Ovary (tissue), 9 donors: ENCODE data around the gene ELANE. TPM values are rescaled to one million over a fixed set of nuclear protein-coding genes. Genes with fewer than 3 reads are reported as not detected.
A peak's percentile ranks its signal among the peaks of the same experiment; 100 is the strongest.
"Not testable (repeated sequence)": the region's sequence is repeated elsewhere in the genome, so short reads cannot be mapped to it uniquely, and the experiment has no call there.

ENCODE experiments used
- DNase-seq, 5 donors: peaks; one replicate each; pipeline ENCODE4 v3.0.0-alpha.2; 2019 to 2020
- H3K27ac ChIP-seq, 2 donors: fragments of 200-600 bp; one replicate each; pipeline versions ENCODE4 v1.5.1 to v1.8.0; 2019 to 2022
- H3K27me3 ChIP-seq: fragments of 200-600 bp; one replicate; pipeline ENCODE4 v1.8.0; 2022
- H3K36me3 ChIP-seq: fragments of 200-600 bp; sonication (generic); one replicate; pipeline ENCODE4 v1.5.1; 2019
- H3K4me1 ChIP-seq: one replicate; pipeline ENCODE4 v1.8.1; 2013; ENCODE audit warnings: mild to moderate bottlenecking, moderate library complexity; ENCODE audit not compliant: insufficient read depth
- H3K4me3 ChIP-seq: fragments of 200-600 bp; sonication (generic); one replicate; pipeline ENCODE4 v1.5.1; 2017
- H3K9me3 ChIP-seq, 2 donors: fragments of 200-600 bp in 1 of 2; sonication (generic) in 1 of 2; one replicate each; pipeline versions ENCODE4 v1.5.1 to v1.8.1; 2013 to 2019; ENCODE audit warnings: mild to moderate bottlenecking in 1 of 2, moderate library complexity in 1 of 2
- EP300 ChIP-seq: sonication (generic); formaldehyde crosslinking; IDR thresholded peaks from one replicate; pipeline ENCODE4 v1.6.1; 2017; ENCODE audit warnings: antibody characterized with exemption
- POLR2A ChIP-seq: fragments of 450-650 bp; IDR thresholded peaks from one replicate; pipeline ENCODE4 v1.6.1; 2017; ENCODE audit warnings: antibody characterized with exemption, mild to moderate bottlenecking, moderate library complexity
- WGBS, 3 donors: extraction: QIAGEN DNeasy Blood & Tissue Kit in 1 of 3; methylation state at CpG; one replicate each; pipeline versions ENCODE4 v1.1.5 to v1.1.7; 2013 to 2017; 5-methylcytosine and 5-hydroxymethylcytosine counted together
- intact Hi-C, 4 donors: fragments of 100-400 bp; cut with DNase I; formaldehyde crosslinking; loops; one replicate each; pipeline versions ENCODE4 v1.11.0 to v1.15.1; 2022 to 2023
- polyA plus RNA-seq, 2 donors: library from polyadenylated mRNA; stranded (reverse); fragments of 200-250 nt in 1 of 2; fragments of 350-450 nt in 1 of 2; fragmentation: Illumina TruSeq in 1 of 2; extraction: RNeasy Lipid Tissue Mini Kit (QIAGEN cat#74804) in 1 of 2; gene quantifications; one replicate each; pipeline ENCODE4 v1.2.3, GENCODE V29; 2013 to 2014
- total RNA-seq, 7 donors: library from RNA; depleted of rRNA in 2 of 7; stranded (reverse); fragments of >200 nt in 2 of 7; fragmentation: NEBNext Ultra II Directional in 3 of 7; extraction: Animal tissue kit (Norgen Biotek cat#: 25700) in 3 of 7; gene quantifications; one replicate each; pipeline versions ENCODE4 v1.1.0 to v1.2.4, GENCODE V29; 2016 to 2023
- TF ChIP-seq, protein P1 (sequence below), 3 donors: fragments of 450-650 bp in 2 of 3; fragments of 200-600 bp in 1 of 3; IDR thresholded peaks; one replicate each; pipeline versions ENCODE4 v1.5.1 to v1.8.0; 2016 to 2022; ENCODE audit warnings: antibody characterized with exemption in 3 of 3, mild to moderate bottlenecking in 1 of 3
- donor health status: DM: no; HTN: no; CAD: no; lungs with moderate emphysema.
- donor health status: DM: no; HTN: no; CAD: no.
- donor health status: Bipolar disorder and iron deficiency.
- donor health status: DM: yes; HTN: yes; CAD: no.
- donor health status: DM: no; HTN: no; CAD: no.
- donor health status: DM: yes; HTN: yes; CAD: no.

ELANE gene
- total and polyA plus RNA-seq, 9 donors: 0.27 to 0.72 (median 0.47) TPM; not detected in 5

DNA sequence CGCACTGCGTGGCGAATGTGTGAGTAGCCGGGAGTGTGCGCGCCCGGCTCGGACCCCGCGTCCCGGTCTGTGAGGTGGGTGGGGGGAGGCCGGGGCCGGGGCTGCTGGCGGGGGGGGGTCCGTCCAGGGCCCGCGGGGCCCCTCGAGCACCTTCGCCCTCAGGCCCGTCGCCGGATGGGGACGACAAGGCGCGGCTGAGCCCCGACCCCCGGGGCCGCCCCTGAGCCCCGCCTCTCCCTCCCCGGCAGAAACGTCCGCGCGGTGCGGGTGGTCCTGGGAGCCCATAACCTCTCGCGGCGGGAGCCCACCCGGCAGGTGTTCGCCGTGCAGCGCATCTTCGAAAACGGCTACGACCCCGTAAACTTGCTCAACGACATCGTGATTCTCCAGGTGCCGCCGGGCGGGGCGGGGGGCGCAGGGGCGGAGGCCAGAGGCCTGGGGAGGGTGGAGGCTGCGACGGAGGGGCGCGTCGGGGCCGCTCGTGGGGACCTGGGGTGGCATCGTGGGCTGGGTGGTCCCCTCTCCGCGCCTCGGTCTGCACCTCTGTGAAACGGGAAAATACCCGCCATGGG, 997 bp downstream of the ELANE start:
- Histone ChIP-seq H3K4me3 (no peak overlapping the region), H3K27me3 (no peaks in the 10 kb centered on the region), H3K27ac (no peak overlapping the region), H3K4me1 (peaks cover 2% of the 10 kb centered on the region), H3K36me3 (no peaks in the 10 kb centered on the region), H3K9me3 (no peaks in the 10 kb centered on the region)
- DNase-seq: no peak
- intact Hi-C loops: loop anchor here in 2 of 4 donors (10.0 kb wide), 1 partner anchor 132 kb away; the partner anchor contains the start of gene WDR18 (in 2 of the 2)
- TF ChIP-seq, protein P1, sequence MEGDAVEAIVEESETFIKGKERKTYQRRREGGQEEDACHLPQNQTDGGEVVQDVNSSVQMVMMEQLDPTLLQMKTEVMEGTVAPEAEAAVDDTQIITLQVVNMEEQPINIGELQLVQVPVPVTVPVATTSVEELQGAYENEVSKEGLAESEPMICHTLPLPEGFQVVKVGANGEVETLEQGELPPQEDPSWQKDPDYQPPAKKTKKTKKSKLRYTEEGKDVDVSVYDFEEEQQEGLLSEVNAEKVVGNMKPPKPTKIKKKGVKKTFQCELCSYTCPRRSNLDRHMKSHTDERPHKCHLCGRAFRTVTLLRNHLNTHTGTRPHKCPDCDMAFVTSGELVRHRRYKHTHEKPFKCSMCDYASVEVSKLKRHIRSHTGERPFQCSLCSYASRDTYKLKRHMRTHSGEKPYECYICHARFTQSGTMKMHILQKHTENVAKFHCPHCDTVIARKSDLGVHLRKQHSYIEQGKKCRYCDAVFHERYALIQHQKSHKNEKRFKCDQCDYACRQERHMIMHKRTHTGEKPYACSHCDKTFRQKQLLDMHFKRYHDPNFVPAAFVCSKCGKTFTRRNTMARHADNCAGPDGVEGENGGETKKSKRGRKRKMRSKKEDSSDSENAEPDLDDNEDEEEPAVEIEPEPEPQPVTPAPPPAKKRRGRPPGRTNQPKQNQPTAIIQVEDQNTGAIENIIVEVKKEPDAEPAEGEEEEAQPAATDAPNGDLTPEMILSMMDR (IDR thresholded peaks at IDR 0.05): no peak
- TF ChIP-seq POLR2A (no peak), EP300 (no peak)
- 13 to 26% (median 23%) methylated on average over 19 to 67 of the region's 67 CpGs for WGBS, 3 donors

DNA sequence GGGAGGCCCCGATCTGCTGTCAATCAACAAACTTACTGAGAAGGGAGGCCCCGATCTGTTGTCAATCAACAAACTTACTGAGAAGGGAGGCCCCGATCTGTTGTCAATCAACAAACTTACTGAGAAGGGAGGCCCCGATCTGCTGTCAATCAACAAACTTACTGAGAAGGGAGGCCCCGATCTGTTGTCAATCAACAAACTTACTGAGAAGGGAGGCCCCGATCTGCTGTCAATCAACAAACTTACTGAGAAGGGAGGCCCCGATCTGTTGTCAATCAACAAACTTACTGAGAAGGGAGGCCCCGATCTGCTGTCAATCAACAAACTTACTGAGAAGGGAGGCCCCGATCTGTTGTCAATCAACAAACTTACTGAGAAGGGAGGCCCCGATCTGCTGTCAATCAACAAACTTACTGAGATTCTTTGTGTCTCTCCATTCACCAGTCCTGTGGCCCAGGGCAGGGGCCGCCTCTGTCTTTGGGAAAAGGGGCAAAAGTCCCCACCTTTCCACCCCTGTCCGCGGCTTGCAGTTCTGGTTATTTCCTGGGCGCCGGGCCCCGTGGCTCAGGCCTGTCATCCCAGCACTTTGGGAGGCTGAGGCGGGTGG, 1.6 kb downstream of the ELANE start:
- H3K9me3 ChIP-seq, DNase-seq, H3K27ac ChIP-seq, H3K36me3 ChIP-seq, H3K4me1 ChIP-seq, H3K4me3 ChIP-seq, H3K27me3 ChIP-seq: not testable (repeated sequence)
- intact Hi-C loops: loop anchor here in 2 of 4 donors (10.0 kb wide), 1 partner anchor 131 kb away; the partner anchor contains the start of gene WDR18 (in 2 of the 2)
- WGBS, 3 donors: 69 to 84% (median 80%) methylated on average over 9 to 12 of the region's 17 CpGs

DNA sequence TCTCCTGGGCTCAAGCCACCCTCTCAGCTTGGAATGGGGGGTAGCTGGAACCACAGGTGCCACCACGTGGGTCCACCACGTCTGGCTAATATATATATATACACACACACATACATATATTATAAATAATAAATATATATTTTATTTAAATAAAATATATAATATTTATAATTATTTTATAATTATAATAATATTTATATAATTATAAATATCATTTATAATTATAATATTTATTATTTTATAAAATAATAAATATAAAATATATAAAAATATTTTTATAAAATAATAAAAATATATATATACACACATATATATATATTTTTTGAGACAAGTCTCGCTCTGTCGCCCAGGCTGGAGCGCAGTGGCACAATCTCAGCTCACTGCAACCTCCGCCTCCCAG, 2.4 kb downstream of the ELANE start:
- no peak for TF ChIP-seq POLR2A
- TF ChIP-seq EP300: no peak
- TF ChIP-seq, protein P1 (IDR thresholded peaks at IDR 0.05): no peak
- Histone ChIP-seq H3K4me1 (peaks cover 7% of the 10 kb centered on the region), H3K9me3 (no peaks in the 10 kb centered on the region), H3K36me3 (no peaks in the 10 kb centered on the region), H3K27me3 (no peaks in the 10 kb centered on the region), H3K27ac (no peak overlapping the region), H3K4me3 (no peak overlapping the region)
- 75 to 78% (median 76%) methylated on average over 6 of the region's 6 CpGs for WGBS, 3 donors
- no peak for DNase-seq
- intact Hi-C loops: loop anchor here in 2 of 4 donors (10.0 kb wide), 1 partner anchor 130 kb away; the partner anchor contains the start of gene WDR18 (in 2 of the 2)

DNA sequence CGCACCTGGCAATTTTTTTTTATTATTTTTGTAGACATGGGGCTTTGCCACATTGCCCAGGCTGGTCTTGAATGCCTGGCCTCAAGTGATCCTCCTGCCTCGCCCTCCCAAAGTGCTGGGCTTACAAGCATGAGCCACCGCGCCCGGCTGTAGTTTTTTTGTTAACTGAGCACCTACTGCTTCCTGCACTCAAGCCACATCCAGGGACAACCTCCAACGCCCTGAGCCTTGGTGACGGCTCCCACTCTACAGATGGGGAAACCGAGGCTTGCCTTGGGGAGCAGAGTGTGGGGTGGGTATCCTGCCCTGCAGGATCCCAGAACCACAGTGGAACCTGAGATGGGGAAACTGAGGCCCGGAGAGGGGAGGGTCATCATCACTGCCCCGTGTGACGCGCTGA, 3.0 kb downstream of the ELANE start:
- peaks cover 7% of the 10 kb centered on the region for H3K4me1 ChIP-seq
- peak in 1 of 5 donors; percentile 12 for DNase-seq
- 86 to 92% (median 88%) methylated on average over 12 of the region's 12 CpGs for WGBS, 3 donors
- no peaks in the 10 kb centered on the region for H3K27me3 ChIP-seq
- H3K36me3 ChIP-seq: no peaks in the 10 kb centered on the region
- no peak overlapping the region for H3K4me3 ChIP-seq
- H3K27ac ChIP-seq: no peak overlapping the region
- intact Hi-C loops: loop anchor here in 3 of 4 donors (5.0 to 10.0 kb wide), 2 partner anchors 67 to 130 kb away; partner anchors contain the start of gene WDR18 (in 2 of the 3)
- H3K9me3 ChIP-seq: no peaks in the 10 kb centered on the region
- TF ChIP-seq, protein P1 (IDR thresholded peaks at IDR 0.05): no peak

DNA sequence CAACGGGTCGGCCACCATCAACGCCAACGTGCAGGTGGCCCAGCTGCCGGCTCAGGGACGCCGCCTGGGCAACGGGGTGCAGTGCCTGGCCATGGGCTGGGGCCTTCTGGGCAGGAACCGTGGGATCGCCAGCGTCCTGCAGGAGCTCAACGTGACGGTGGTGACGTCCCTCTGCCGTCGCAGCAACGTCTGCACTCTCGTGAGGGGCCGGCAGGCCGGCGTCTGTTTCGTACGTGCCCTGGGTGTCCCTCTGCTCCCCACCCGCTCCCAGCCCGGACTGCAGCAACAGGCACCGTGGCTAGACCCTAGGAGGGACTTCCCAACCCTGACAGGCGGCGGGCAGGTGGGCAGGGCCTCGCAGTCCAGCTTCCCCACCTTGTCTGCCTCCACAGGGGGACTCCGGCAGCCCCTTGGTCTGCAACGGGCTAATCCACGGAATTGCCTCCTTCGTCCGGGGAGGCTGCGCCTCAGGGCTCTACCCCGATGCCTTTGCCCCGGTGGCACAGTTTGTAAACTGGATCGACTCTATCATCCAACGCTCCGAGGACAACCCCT, 3.5 kb downstream of the ELANE start:
- H3K27me3 ChIP-seq: peaks cover 2% of the 10 kb centered on the region
- H3K27ac ChIP-seq: no peak overlapping the region
- TF ChIP-seq EP300 (no peak), POLR2A (no peak)
- TF ChIP-seq, protein P1 (IDR thresholded peaks at IDR 0.05): no peak
- H3K9me3 ChIP-seq: no peaks in the 10 kb centered on the region
- 67 to 80% (median 78%) methylated on average over 16 to 40 of the region's 40 CpGs for WGBS, 3 donors
- peaks cover 7% of the 10 kb centered on the region for H3K4me1 ChIP-seq
- no peaks in the 10 kb centered on the region for H3K36me3 ChIP-seq
- H3K4me3 ChIP-seq: no peak overlapping the region
- intact Hi-C loops: loop anchor here in 3 of 4 donors (5.0 to 10.0 kb wide), 2 partner anchors 67 to 129 kb away; partner anchors contain the start of gene WDR18 (in 2 of the 3)
- DNase-seq: peak in 2 of 5 donors; percentile 22 to 35
